Ovary (tissue), 3 donors: ENCODE results near the gene RPTOR.
"Not testable (repeated sequence)": the region's sequence is repeated elsewhere in the genome, so short reads cannot be mapped to it uniquely, and the experiment has no call there.

Experiments
- CTCF ChIP-seq, 3 donors: fragments of 450-650 bp in 2 of 3; fragments of 200-600 bp in 1 of 3; IDR thresholded peaks; one replicate each; pipeline versions ENCODE4 v1.5.1 to v1.8.0; 2016 to 2022; ENCODE audit warnings: antibody characterized with exemption in 3 of 3, mild to moderate bottlenecking in 1 of 3
- EP300 ChIP-seq: sonication (generic); formaldehyde crosslinking; IDR thresholded peaks from one replicate; pipeline ENCODE4 v1.6.1; 2017; ENCODE audit warnings: antibody characterized with exemption
- POLR2A ChIP-seq: fragments of 450-650 bp; IDR thresholded peaks from one replicate; pipeline ENCODE4 v1.6.1; 2017; ENCODE audit warnings: antibody characterized with exemption, mild to moderate bottlenecking, moderate library complexity
- donor health status: DM: no; HTN: no; CAD: no.

- TF ChIP-seq CTCF (IDR thresholded peaks at IDR 0.05); EP300; POLR2A: not testable (repeated sequence)
Observed at GRCh38 chr17:80815718-80816117, 271.1 kb downstream of the RPTOR start.
